Measurements from ENCODE around the gene ECEL1. TPM values are rescaled to one million over a fixed set of nuclear protein-coding genes. Genes with fewer than 3 reads are reported as not detected.
"Not testable (repeated sequence)": the region's sequence is repeated elsewhere in the genome, so short reads cannot be mapped to it uniquely, and the experiment has no call there.

ECEL1 gene
- total and polyA plus RNA-seq, 7 experiments from 2014 or later = not detected

- ChIA-PET CTCF (interaction anchor here (0.7 kb wide), 1 partner anchor 43 kb away, joined by 3 read pairs; no protein-coding TSS in a partner anchor), POLR2A (no interaction called here)
- no peak overlapping the region for H3K27ac Mint-ChIP-seq
- H3K36me3 Mint-ChIP-seq = no peaks in the 10 kb centered on the region
- no peaks in the 10 kb centered on the region for H3K9me3 Mint-ChIP-seq
- no peaks in the 10 kb centered on the region for H3K27me3 ChIP-seq (ENCODE audit: control insufficient read depth in 2 of 2, insufficient read depth in 2 of 2, low read length in 2 of 2)
- no peak overlapping the region for H3K27ac ChIP-seq (ENCODE audit: low read depth, low read length)
- ATAC-seq = no peak
- H3K9me3 ChIP-seq (ENCODE audit: control insufficient read depth in 2 of 3, low read length in 3 of 3) = no peaks in the 10 kb centered on the region
- H3K4me1 ChIP-seq (ENCODE audit: control insufficient read depth in 2 of 2, insufficient read depth in 2 of 2, low read length in 2 of 2) = no peaks in the 10 kb centered on the region
- H3K4me3 Mint-ChIP-seq = no peak overlapping the region
- peaks cover 0 to 4% (median 0%) of the 10 kb centered on the region in 5 donors for H3K27me3 Mint-ChIP-seq
- intact Hi-C loops (cut with micrococcal nuclease) = no loop called here
- H3K4me3 ChIP-seq (ENCODE audit: low read length) = no peak overlapping the region
- no peaks in the 10 kb centered on the region for H3K4me1 Mint-ChIP-seq
- no peak for DNase-seq
- no peaks in the 10 kb centered on the region for H3K36me3 ChIP-seq (ENCODE audit: control insufficient read depth in 2 of 3, insufficient read depth in 3 of 3, low read length in 3 of 3)
Measured at GRCh38 chr2:232434091-232434490, 53.5 kb downstream of the ECEL1 start.

- POLR2A ChIA-PET; H3K4me3 ChIP-seq (ENCODE audit: low read length); H3K4me3 Mint-ChIP-seq; H3K27ac ChIP-seq (ENCODE audit: low read depth, low read length); H3K27me3 Mint-ChIP-seq; H3K27me3 ChIP-seq (ENCODE audit: control insufficient read depth in 2 of 2, insufficient read depth in 2 of 2, low read length in 2 of 2); H3K36me3 ChIP-seq (ENCODE audit: control insufficient read depth in 2 of 3, insufficient read depth in 3 of 3, low read length in 3 of 3); H3K9me3 Mint-ChIP-seq; DNase-seq; H3K27ac Mint-ChIP-seq; H3K9me3 ChIP-seq (ENCODE audit: control insufficient read depth in 2 of 3, low read length in 3 of 3); ATAC-seq; intact Hi-C loops (cut with micrococcal nuclease); H3K36me3 Mint-ChIP-seq; CTCF ChIA-PET; H3K4me1 ChIP-seq (ENCODE audit: control insufficient read depth in 2 of 2, insufficient read depth in 2 of 2, low read length in 2 of 2); H3K4me1 Mint-ChIP-seq: not testable (repeated sequence)
Measured at GRCh38 chr2:232433622-232434021, 54.0 kb downstream of the ECEL1 start.

- H3K27me3 ChIP-seq (ENCODE audit: control insufficient read depth in 2 of 2, insufficient read depth in 2 of 2, low read length in 2 of 2) = no peaks in the 10 kb centered on the region
- Mint-ChIP-seq H3K9me3 (no peaks in the 10 kb centered on the region), H3K27ac (no peak overlapping the region), H3K36me3 (no peaks in the 10 kb centered on the region), H3K4me1 (no peaks in the 10 kb centered on the region), H3K27me3 (peaks cover 0 to 4% (median 0%) of the 10 kb centered on the region in 5 donors), H3K4me3 (no peak overlapping the region)
- no peaks in the 10 kb centered on the region for H3K36me3 ChIP-seq (ENCODE audit: control insufficient read depth in 2 of 3, insufficient read depth in 3 of 3, low read length in 3 of 3)
- ATAC-seq (no peak), DNase-seq (no peak)
- no peaks in the 10 kb centered on the region for H3K9me3 ChIP-seq (ENCODE audit: control insufficient read depth in 2 of 3, low read length in 3 of 3)
- intact Hi-C loops (cut with micrococcal nuclease) = no loop called here
- CTCF ChIA-PET = no interaction called here
- H3K4me1 ChIP-seq (ENCODE audit: control insufficient read depth in 2 of 2, insufficient read depth in 2 of 2, low read length in 2 of 2) = no peaks in the 10 kb centered on the region
- H3K4me3 ChIP-seq (ENCODE audit: low read length) = no peak overlapping the region
- POLR2A ChIA-PET = no interaction called here
- no peak overlapping the region for H3K27ac ChIP-seq (ENCODE audit: low read depth, low read length)
Measured at GRCh38 chr2:232432598-232433184, 54.9 kb downstream of the ECEL1 start.

- Histone ChIP-seq H3K36me3 (ENCODE audit: control insufficient read depth in 2 of 3, insufficient read depth in 3 of 3, low read length in 3 of 3) (no peaks in the 10 kb centered on the region), H3K27ac (ENCODE audit: low read depth, low read length) (no peak overlapping the region), H3K4me1 (ENCODE audit: control insufficient read depth in 2 of 2, insufficient read depth in 2 of 2, low read length in 2 of 2) (no peaks in the 10 kb centered on the region), H3K27me3 (ENCODE audit: control insufficient read depth in 2 of 2, insufficient read depth in 2 of 2, low read length in 2 of 2) (no peaks in the 10 kb centered on the region), H3K9me3 (ENCODE audit: control insufficient read depth in 2 of 3, low read length in 3 of 3) (no peaks in the 10 kb centered on the region), H3K4me3 (ENCODE audit: low read length) (no peak overlapping the region)
- intact Hi-C loops (cut with micrococcal nuclease) = no loop called here
- H3K9me3 Mint-ChIP-seq = no peaks in the 10 kb centered on the region
- no peak for ATAC-seq
- H3K27me3 Mint-ChIP-seq = peaks cover 0 to 4% (median 0%) of the 10 kb centered on the region in 5 donors
- ChIA-PET POLR2A (no interaction called here), CTCF (interaction anchor here (0.6 kb wide), 1 partner anchor 885 kb away, joined by 3 read pairs; no protein-coding TSS in a partner anchor)
- H3K27ac Mint-ChIP-seq = no peak overlapping the region
- no peak for DNase-seq
- H3K36me3 Mint-ChIP-seq = no peaks in the 10 kb centered on the region
- H3K4me3 Mint-ChIP-seq = no peak overlapping the region
- H3K4me1 Mint-ChIP-seq = no peaks in the 10 kb centered on the region
Measured at GRCh38 chr2:232431705-232432590, 55.7 kb downstream of the ECEL1 start.

Other genes with a start within 250 kb of the ECEL1 start
- under 1 TPM in 2 of 5 experiments, not detected in 3; 0.24 TPM for gene ALPP, start 109.1 kb downstream of the ECEL1 start, total RNA-seq
- gene ALPP, start 109.1 kb downstream of the ECEL1 start, polyA plus RNA-seq = not detected
- gene ALPG, start 81.0 kb downstream of the ECEL1 start, total RNA-seq = not detected
- not detected for gene ALPG, start 81.0 kb downstream of the ECEL1 start, polyA plus RNA-seq
- not detected for gene ALPI, start 31.7 kb downstream of the ECEL1 start, total RNA-seq
- gene ALPI, start 31.7 kb downstream of the ECEL1 start, polyA plus RNA-seq = not detected
- not detected for gene PRSS56, start 32.6 kb upstream of the ECEL1 start, total RNA-seq
- not detected for gene PRSS56, start 32.6 kb upstream of the ECEL1 start, polyA plus RNA-seq
- not detected for gene CHRND, start 38.3 kb upstream of the ECEL1 start, total RNA-seq
- under 1 TPM in 1 of 2 donors, not detected in 1; 0.13 TPM for gene CHRND, start 38.3 kb upstream of the ECEL1 start, polyA plus RNA-seq
- not detected for gene CHRNG, start 51.9 kb upstream of the ECEL1 start, total RNA-seq
- gene CHRNG, start 51.9 kb upstream of the ECEL1 start, polyA plus RNA-seq = under 1 TPM; 0.10 to 0.26 TPM
- gene TIGD1, start 62.7 kb upstream of the ECEL1 start, total RNA-seq = 10 to 100 TPM in 4 of 5 experiments, 1 to 10 TPM in 1; 9.7 to 23.4 (median 19.3) TPM
- 10 to 100 TPM; 17.1 to 23.8 TPM for gene TIGD1, start 62.7 kb upstream of the ECEL1 start, polyA plus RNA-seq
- gene EIF4E2, start 62.9 kb upstream of the ECEL1 start, total RNA-seq = 10 to 100 TPM; 51.9 to 77.6 (median 61.6) TPM
- gene EIF4E2, start 62.9 kb upstream of the ECEL1 start, polyA plus RNA-seq = 10 to 100 TPM; 59.8 to 63.4 TPM
- 1 to 10 TPM in 4 of 5 experiments, under 1 TPM in 1; 0.70 to 2.9 (median 2.1) TPM for gene EFHD1, start 145.8 kb upstream of the ECEL1 start, total RNA-seq
- gene EFHD1, start 145.8 kb upstream of the ECEL1 start, polyA plus RNA-seq = 1 to 10 TPM; 3.1 to 4.4 TPM
- gene GIGYF2, start 209.5 kb upstream of the ECEL1 start, total RNA-seq = 10 to 100 TPM; 70.7 to 82.8 (median 79.8) TPM
- gene GIGYF2, start 209.5 kb upstream of the ECEL1 start, polyA plus RNA-seq = 10 to 100 TPM; 25.3 to 29.9 TPM

All from naive thymus-derived CD4-positive, alpha-beta T cell (primary cell).